ENCODE data around the gene LECT2. TPM values are rescaled to one million over a fixed set of nuclear protein-coding genes. Genes with fewer than 3 reads are reported as not detected.
A peak's percentile ranks its signal among the peaks of the same experiment; 100 is the strongest.

The LECT2 gene
- total and polyA plus RNA-seq, 8 donors: not detected

- Histone ChIP-seq H3K9me3 (no peaks in the 10 kb centered on the region), H3K36me3 (no peaks in the 10 kb centered on the region), H3K27ac (no peak overlapping the region), H3K27me3 (peaks cover 0 to under 1% (median 0%) of the 10 kb centered on the region in 3 donors), H3K4me1 (no peaks in the 10 kb centered on the region), H3K4me3 (no peak overlapping the region)
- TF ChIP-seq CTCF (IDR thresholded peaks at IDR 0.05) (no peak), POLR2A (IDR thresholded peaks at IDR 0.05) (no peak), POLR2AphosphoS5 (IDR thresholded peaks at IDR 0.05) (no peak), EP300 (IDR thresholded peaks at IDR 0.05) (no peak)
- WGBS, 5 donors: 36 to 54% (median 43%) methylated on average over 4 of the region's 4 CpGs
- DNase-seq: no peak
- intact Hi-C loops (cut with DNase I; ENCODE audit: low total_unique reads): no loop called here
Observed at GRCh38 chr5:135951257-135951656, 3.5 kb downstream of the LECT2 start.

- no peak overlapping the region for H3K4me3 ChIP-seq
- 45 to 64% (median 58%) methylated on average over 3 of the region's 3 CpGs for WGBS, 5 donors
- TF ChIP-seq EP300 (IDR thresholded peaks at IDR 0.05) (no peak), CTCF (IDR thresholded peaks at IDR 0.05) (no peak), POLR2A (IDR thresholded peaks at IDR 0.05) (no peak), POLR2AphosphoS5 (IDR thresholded peaks at IDR 0.05) (no peak)
- no peak overlapping the region for H3K27ac ChIP-seq
- intact Hi-C loops (cut with DNase I; ENCODE audit: low total_unique reads): no loop called here
- no peak for DNase-seq
- no peaks in the 10 kb centered on the region for H3K9me3 ChIP-seq
- H3K27me3 ChIP-seq: no peaks in the 10 kb centered on the region
- H3K36me3 ChIP-seq: no peaks in the 10 kb centered on the region
- H3K4me1 ChIP-seq: no peaks in the 10 kb centered on the region
Observed at GRCh38 chr5:135950611-135951010, 4.2 kb downstream of the LECT2 start.

GRCh38 chr5:135944967-135945560 lies 9.7 kb downstream of the LECT2 start:
- Histone ChIP-seq H3K27me3 (peaks cover 0 to 4% (median 0%) of the 10 kb centered on the region in 3 donors), H3K27ac (no peak overlapping the region), H3K36me3 (no peaks in the 10 kb centered on the region), H3K4me1 (no peaks in the 10 kb centered on the region), H3K4me3 (no peak overlapping the region), H3K9me3 (no peaks in the 10 kb centered on the region)
- intact Hi-C loops (cut with DNase I; ENCODE audit: low total_unique reads): loop anchor here (10.0 kb wide), 2 partner anchors 110 to 270 kb away; no protein-coding TSS in a partner anchor
- peak in 1 of 2 donors; percentile 91 for DNase-seq
- TF ChIP-seq EP300 (IDR thresholded peaks at IDR 0.05) (no peak), POLR2AphosphoS5 (IDR thresholded peaks at IDR 0.05) (peak in 1 of 3 donors; percentile 14), CTCF (IDR thresholded peaks at IDR 0.05) (peak in 5 of 7 experiments; percentile 53 to 81 (median 64)), POLR2A (IDR thresholded peaks at IDR 0.05) (no peak)
- 0 to 1% (median 0%) methylated on average over 3 of the region's 3 CpGs for WGBS, 5 donors

- intact Hi-C loops (cut with DNase I; ENCODE audit: low total_unique reads): loop anchor here (10.0 kb wide), 2 partner anchors 110 to 270 kb away; no protein-coding TSS in a partner anchor
Observed at GRCh38 chr5:135944564-135944963, 10.2 kb downstream of the LECT2 start.

More at GRCh38 chr5:135944564-135944963, 10.2 kb downstream of the LECT2 start:
- H3K27ac ChIP-seq: no peak overlapping the region
- H3K36me3 ChIP-seq: no peaks in the 10 kb centered on the region
- H3K4me1 ChIP-seq: no peaks in the 10 kb centered on the region
- H3K4me3 ChIP-seq: no peak overlapping the region
- TF ChIP-seq POLR2AphosphoS5 (IDR thresholded peaks at IDR 0.05) (no peak), CTCF (IDR thresholded peaks at IDR 0.05) (no peak), POLR2A (IDR thresholded peaks at IDR 0.05) (no peak), EP300 (IDR thresholded peaks at IDR 0.05) (no peak)
- DNase-seq: no peak
- no peaks in the 10 kb centered on the region for H3K9me3 ChIP-seq
- H3K27me3 ChIP-seq: peaks cover 0 to 8% (median 0%) of the 10 kb centered on the region in 3 donors
